Measurements from ENCODE around the gene SRMS.
A peak's percentile ranks its signal among the peaks of the same experiment; 100 is the strongest.
"Not testable (repeated sequence)": the region's sequence is repeated elsewhere in the genome, so short reads cannot be mapped to it uniquely, and the experiment has no call there.

SRMS gene

DNA sequence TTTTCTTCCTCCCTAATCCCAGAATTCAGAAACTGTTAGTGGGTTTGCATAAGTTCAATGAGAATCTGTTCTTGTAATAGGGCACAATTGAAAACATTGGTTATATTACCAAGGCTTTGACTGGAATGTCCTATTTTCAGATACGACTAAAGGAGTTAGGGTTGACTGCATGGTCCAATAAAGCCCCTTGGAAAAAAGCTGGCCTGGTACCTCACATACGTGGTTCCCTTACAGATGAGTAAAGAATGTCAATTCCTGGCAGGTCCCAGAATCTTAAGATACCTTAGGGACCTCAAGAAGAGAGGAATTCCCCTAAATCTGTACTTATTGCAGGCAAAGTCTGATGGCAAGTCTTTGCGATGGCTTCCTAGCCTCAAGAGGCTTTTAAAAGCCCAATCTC is 22.4 kb downstream of the SRMS start:
- DNase-seq (ENCODE audit: extremely low read depth in 1 of 2, low read depth in 1 of 2), result no peak

DNA sequence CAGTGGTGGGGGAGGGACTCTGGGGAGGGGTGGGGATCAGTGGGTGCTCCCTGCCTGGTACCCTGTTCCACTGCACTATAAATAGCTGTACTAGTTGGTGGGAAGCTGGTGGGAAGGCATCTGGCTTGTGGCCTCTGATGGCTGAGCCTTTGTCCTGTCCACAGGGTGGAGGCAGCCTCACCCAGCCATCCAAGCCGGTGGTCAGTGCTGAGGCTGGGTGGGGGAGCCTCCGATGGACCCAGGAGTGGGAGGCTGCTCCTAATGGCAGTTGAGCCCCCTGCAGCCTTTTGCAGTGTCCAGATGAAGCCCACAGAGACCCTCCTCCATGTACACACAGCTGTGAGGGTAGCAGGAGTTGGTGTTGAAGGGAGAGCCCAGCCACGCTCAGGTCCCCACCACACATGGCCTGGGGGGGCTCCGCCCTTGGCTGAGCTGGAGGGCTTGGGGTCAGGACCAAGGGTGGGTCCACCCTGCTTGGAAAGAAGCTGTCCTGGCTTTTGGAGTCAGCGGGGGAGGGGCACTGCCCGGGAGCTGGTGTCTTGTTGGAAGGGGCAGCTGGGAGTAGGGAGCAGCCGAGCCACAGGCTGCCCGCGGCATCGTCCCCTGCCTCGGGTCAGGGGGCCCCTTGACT is 24.5 kb downstream of the SRMS start:
- no peak for DNase-seq (ENCODE audit: extremely low read depth in 1 of 2, low read depth in 1 of 2)

DNA sequence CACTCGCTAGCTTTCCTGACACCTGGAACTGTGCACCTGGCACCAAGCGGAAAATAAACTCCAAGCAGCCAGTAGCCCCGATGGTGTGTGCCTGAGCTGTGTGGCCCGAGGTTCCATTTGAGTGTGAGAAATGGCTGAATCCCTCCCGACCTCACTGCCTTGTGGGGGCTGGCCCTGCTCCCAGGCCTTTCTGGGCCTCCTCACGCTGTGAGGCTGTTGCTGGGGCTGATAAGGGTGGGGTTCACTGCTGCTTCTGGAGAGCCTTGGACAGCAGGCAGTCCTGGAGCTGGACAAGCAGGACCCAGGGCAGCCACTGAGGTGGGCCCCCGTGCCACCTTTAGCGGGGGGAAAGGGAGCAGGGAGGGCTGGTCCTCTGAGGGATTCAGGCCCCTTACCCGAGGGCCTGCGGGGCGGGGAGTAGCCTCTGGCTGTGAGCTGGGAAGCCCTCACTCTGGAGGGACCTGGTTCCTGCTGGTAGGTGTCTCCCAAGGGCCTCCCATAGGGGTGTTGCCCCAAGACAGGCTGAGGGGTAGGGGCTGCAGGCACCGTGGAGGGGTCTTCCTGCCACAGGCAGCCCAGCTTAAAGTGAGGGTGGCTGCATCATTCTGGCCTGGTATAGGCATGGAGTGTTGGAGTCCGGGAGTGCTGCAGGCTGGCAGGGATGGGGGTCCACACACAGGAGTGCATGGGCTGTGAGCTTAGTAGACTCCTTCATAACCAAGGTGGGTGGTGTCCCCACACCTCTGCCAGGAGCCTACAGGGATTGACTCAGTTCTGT is 25.3 kb downstream of the SRMS start:
- DNase-seq (ENCODE audit: extremely low read depth in 1 of 2, low read depth in 1 of 2), result no peak

- DNase-seq (ENCODE audit: extremely low read depth in 1 of 2, low read depth in 1 of 2), result no peak
These were observed 25.9 kb downstream of the SRMS start for GRCh38 chr20:63521602-63522001.

DNA sequence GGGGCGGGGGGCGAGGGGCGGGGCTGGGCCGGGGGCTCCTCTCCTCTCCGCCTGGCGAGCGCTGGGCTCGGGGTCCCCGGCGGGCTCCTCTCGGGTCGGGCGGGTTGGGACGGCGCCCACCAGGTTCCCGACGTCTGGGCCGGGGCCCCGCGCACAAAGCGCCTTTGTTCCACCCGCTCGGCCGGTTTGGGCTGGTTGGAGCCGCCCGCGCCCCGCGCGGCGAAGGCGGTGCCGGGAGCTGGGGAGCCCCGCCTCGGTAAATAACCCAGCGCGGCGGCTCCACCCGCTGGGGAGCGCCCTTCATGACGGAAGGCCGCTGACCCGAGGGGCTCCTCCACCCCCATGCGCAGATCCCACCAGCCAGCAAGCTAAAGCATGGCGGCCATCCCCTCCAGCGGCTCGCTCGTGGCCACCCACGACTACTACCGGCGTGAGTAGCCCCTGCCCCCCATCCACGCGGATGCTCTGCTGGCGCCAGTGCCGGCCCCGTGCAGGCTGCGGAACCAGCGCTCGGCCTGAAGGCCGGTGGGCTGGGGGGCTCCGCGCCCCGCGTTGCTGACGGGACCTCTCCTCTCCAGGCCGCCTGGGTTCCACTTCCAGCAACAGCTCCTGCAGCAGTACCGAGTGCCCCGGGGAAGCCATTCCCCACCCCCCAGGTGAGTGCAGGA is 26.5 kb downstream of the SRMS start:
- peak in 1 of 2 donors; percentile 53 for DNase-seq (ENCODE audit: extremely low read depth in 1 of 2, low read depth in 1 of 2)

- DNase-seq (ENCODE audit: extremely low read depth in 1 of 2, low read depth in 1 of 2), result peak; percentile 51 to 82
These were observed 27.0 kb downstream of the SRMS start, which contains the start of gene PPDPF for GRCh38 chr20:63520504-63520933. PPDPF (plus strand) TSS chr20:63520765; CDS start chr20:63521309, 544 bp downstream.

DNA sequence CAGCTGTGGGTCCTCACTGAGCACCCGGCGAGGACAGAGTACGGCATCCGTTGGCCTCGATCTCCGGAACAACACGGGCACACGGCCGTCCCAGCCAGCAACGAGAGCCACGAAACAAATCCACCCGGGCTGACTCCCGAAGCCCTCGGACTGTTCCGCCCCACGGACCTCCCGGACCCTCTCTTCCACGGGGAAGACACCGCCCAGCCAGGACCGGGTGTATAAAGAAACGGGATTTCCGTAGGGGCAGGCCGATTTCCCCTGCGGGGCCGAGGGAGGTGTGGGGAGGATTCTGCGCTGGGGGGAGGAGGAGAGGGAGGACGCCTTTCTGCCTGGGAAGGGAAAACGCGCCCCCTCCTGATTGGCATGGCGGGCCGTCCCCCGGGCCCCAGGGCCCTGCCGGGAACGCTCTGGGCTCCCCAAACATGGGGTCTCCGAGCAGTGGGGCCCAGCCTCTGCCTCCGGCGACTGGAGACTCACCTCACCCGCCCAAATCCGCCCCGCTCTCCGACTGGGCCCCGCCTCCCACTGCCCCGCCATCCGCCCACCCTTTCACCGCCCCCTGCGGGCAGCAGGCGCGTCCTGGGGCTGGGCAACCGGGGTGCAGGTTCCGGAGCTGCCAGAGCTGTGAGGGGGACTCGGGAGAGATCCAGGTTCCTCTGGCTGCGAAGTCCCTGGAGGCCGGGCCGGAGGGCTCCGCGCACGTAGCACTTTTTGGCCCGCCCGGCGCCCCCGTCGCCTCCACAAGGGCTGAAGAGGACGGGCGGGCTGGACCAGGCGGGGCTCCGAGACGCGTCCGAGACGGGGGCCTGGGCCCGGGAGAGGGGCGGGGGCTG is 27.7 kb downstream of the SRMS start:
- DNase-seq (ENCODE audit: extremely low read depth in 1 of 2, low read depth in 1 of 2), result peak; percentile 32 to 57

DNA sequence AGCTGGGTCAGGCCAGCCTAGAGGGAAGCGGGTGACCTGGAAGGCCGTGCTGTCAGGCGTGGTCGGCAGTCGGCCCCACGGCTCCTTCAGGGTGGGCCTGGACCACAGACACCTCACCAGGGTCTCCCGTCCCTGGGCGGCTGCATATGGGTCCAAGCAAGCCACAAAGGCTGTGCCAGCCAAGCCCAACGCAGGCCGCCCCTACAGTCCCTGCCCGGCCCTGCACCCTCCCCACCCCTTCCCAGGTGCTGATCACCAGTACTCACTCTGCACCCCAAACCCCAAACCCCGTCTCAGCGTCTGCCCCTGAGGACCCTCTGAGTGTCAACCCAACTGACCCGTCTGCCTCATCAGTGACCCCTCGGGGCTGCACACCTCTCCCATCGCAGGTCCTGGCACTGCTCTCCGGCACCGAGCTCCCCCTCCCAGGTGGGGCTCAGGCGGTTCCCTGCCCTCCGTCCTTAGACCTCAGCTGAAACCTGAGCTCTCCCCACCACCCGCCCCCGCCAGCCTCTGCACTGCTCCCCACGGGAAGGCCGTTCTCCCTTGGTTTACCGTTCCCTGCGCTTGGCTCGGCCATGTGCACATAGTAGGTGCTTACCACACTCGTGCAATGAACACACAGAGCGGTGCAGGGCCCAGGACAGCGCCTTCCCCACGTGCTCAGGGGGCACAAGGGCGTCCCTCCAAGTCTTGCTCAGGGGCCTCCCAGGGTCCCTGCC is 28.4 kb downstream of the SRMS start:
- DNase-seq (ENCODE audit: extremely low read depth in 1 of 2, low read depth in 1 of 2), result no peak

DNA sequence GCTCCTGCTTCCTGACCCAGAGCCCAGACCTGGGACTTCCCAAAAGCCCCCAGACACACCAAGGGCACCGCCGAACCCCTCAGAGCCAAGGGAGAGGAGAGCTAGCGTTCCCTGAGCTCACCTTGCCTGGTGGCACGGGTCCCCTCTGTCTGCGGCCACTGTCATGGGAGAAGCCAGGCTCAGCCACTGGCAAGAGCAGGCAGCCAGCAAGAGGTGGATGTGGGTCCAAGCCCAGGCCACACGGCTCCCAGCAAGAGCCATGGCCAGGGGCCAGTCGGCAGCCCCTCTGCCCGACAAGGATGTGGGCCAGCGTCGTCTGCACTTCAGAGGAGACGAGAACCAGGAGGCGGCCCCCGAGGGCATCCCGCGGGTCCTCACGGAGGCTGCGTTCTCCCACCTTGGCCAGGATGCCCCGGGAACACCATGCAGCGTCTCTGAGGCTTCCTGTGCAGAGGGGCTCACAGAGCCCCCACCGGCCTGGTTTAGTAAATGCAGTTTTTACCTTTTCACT is 29.1 kb downstream of the SRMS start:
- no peak for DNase-seq (ENCODE audit: extremely low read depth in 1 of 2, low read depth in 1 of 2)

DNA sequence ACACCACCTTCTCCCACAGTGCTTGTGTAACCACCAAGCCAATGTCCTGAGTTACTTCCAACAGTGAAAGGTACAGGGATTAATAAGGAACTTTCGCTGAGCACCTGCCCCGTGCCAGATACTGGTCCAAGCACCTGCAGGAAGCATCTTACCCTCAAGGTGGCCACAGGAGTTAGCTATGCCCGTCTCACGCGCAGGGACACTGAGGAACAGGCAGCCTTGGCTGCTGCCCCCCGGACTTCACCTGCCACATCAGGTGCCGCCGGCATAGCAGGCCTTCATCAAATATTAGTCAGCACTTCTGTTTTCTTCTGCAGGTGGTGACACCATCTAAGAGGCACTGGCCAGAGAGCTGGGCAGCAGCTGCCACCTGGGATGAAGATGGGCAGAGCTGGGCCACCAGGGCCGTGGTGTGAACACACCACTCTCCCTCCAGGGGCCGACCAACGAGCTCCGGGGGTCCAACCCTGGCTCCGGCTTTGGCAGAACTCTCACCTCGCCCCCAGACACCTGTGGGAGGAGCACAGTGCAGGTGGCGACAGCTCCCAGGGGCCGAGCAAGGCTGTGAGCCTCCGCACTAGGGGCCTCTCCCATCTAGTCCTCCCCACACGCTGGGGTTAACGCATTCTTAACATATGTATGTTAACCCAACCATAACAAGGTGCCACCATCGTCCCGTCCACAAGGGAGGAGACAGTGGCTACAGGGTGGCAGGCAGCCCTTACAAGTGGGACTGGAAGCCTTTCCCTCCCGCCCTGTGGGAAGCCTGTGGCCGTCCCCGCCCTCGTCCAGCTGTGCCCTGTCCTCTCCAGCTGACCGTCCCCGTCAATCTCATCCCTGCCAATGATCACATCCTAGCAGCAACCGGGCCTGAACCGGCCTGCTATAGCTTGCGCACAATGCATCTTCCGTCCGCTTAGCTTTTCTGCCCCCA is 29.9 kb downstream of the SRMS start:
- DNase-seq (ENCODE audit: extremely low read depth in 1 of 2, low read depth in 1 of 2), result no peak

GRCh38 chr20:63514520-63514919 is 33.0 kb downstream of the SRMS start:
- not testable (repeated sequence) for DNase-seq (ENCODE audit: extremely low read depth in 1 of 2, low read depth in 1 of 2)

- no peak for DNase-seq (ENCODE audit: extremely low read depth in 1 of 2, low read depth in 1 of 2)
These were observed 34.3 kb downstream of the SRMS start for GRCh38 chr20:63513207-63513606.

DNA sequence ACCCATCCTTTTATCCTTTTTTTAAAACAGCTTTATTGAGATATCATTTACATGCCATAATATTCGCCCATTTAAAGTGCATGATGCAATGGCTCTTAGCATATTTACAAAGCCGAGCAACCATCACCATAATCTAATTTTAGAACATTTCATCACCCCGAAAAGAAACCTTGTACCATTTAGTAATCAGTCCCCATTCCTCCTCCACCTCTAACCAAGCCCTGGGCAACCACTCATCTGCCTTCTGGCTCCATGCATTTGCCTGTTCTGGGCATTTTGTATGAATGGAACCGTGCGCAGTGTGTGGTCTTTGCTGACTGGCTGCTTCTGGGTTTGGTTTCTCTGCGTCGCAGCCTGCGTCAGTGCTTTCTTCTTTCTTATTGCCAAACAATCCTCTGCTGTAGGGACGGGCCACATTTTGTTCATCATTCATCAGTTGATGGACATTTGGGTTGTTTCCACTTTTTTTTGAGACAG is 38.4 kb downstream of the SRMS start:
- no peak for DNase-seq (ENCODE audit: extremely low read depth in 1 of 2, low read depth in 1 of 2)

DNA sequence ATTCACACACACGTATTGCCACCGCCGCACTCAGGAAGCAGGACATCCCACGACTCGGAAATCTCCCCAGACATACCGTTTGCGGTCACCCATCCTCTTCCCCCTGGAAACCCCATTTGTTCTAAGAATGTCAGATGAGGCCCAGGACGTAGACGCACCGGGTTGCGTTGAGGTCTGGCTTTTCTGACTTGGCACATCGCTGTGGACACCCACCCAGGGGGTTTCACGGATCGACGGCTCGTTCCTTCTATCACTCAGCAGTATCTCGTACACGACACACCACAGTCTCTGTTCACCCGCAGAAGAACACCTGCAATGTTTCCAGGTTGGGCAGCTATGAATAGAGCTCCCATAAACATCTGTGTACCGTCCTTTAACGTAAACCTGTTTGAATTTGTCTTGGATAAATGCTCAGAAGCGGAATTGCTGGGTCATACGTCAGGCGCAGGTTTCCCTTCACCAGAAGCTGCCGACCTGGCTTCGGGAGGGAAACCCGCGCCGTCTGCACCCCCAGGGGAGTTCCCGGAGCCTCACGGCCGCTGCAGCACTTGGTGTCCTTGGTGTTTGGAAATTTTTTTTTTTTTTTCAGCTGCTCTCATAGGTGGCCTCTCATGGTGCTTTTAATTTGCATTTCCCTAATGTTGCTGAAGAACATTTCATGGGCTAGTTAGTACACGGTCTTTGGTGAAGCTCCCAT is 39.3 kb downstream of the SRMS start:
- no peak for DNase-seq (ENCODE audit: extremely low read depth in 1 of 2, low read depth in 1 of 2)

DNA sequence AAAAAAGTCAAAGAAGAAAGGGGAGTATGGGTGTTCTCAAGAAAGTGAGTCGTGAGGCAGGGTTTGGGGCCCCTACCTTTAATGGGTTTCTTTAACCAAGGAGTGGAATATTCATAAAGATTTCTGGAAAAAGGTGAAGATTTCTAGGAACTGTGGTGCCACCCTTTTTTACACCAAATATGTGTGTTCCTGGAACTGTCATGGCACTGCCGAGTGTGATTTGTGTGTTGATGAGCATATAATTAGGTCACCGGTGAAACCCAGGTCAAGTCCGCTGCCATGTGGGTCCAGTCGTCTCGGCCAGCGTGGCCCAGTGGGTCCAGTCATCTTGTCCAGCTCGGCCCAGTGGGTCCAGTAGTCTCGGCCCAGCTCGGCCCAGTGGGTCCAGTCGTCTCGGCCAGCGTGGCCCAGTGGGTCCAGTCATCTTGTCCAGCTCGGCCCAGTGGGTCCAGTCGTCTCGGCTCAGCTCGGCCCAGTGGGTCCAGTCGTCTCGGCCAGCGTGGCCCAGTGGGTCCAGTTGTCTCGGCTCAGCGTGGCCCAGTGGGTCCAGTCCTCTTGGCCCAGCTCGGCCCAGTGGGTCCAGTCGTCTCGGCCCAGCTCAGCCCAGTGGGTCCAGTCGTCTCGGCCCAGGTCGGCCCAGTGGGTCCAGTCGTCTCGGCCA is 40.3 kb downstream of the SRMS start:
- DNase-seq (ENCODE audit: extremely low read depth in 1 of 2, low read depth in 1 of 2), result no peak

DNA sequence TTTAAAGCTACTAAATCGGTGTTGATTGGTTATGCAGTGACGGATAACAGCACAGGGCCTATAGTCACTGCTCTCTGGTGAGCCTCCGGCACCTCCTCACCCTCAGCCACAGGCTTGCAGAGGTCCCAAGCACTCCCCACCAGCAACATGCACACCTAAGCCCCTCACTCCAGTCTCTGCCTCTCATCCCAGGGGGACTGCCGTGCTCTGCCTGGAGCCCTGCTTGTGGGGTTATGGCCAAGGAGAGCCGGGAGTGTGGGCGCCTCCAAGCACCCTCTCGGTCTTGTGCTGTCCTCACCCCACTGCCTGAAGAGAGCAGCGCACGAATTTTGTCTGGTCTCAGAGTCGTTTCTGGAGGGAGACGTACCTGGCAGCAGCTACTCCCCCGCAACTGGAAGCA is 41.8 kb downstream of the SRMS start:
- DNase-seq (ENCODE audit: extremely low read depth in 1 of 2, low read depth in 1 of 2), result no peak

- DNase-seq (ENCODE audit: extremely low read depth in 1 of 2, low read depth in 1 of 2), result no peak
These were observed 42.3 kb downstream of the SRMS start for GRCh38 chr20:63505281-63505680.

DNA sequence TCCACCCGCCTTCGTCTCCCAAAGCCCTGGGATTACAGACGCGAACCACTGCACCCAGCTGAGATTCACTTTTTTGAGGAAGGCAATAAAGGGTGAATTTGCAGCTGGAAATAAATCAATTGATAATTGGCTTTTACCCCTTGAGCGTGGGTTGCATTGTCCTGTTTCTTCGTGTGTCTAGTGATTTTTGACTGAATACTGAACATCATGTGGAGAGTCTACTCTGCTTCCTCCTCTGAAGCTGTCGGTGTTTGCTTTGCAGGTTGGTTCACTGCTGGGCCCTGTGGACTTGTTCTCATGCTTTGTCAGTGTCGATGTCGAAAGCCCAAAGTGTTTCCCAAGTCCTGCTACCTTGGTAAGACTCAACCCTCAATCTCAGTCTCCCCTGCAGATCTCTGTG is 42.9 kb downstream of the SRMS start:
- DNase-seq (ENCODE audit: extremely low read depth in 1 of 2, low read depth in 1 of 2), result no peak

Data from activated CD8-positive, alpha-beta memory T cell treated with anti-CD3 and anti-CD28 coated beads for 1 hour (primary cell).